ENCODE measurements around the gene S100G. TPM values are rescaled to one million over a fixed set of nuclear protein-coding genes. Genes with fewer than 3 reads are reported as not detected.

S100G gene
- total RNA-seq, 4 donors from 2014 or later: not detected

GRCh38 chrX:16700734-16701133 is 50.8 kb downstream of the S100G start:
- no peak for DNase-seq
- Histone ChIP-seq H3K27me3 (no peaks in the 10 kb centered on the region), H3K36me3 (no peaks in the 10 kb centered on the region), H3K4me3 (no peak overlapping the region), H3K4me1 (no peaks in the 10 kb centered on the region), H3K9me3 (no peaks in the 10 kb centered on the region), H3K27ac (no peak overlapping the region)
- no peak for TF ChIP-seq POLR2A (IDR thresholded peaks at IDR 0.05)
- TF ChIP-seq, protein P1, sequence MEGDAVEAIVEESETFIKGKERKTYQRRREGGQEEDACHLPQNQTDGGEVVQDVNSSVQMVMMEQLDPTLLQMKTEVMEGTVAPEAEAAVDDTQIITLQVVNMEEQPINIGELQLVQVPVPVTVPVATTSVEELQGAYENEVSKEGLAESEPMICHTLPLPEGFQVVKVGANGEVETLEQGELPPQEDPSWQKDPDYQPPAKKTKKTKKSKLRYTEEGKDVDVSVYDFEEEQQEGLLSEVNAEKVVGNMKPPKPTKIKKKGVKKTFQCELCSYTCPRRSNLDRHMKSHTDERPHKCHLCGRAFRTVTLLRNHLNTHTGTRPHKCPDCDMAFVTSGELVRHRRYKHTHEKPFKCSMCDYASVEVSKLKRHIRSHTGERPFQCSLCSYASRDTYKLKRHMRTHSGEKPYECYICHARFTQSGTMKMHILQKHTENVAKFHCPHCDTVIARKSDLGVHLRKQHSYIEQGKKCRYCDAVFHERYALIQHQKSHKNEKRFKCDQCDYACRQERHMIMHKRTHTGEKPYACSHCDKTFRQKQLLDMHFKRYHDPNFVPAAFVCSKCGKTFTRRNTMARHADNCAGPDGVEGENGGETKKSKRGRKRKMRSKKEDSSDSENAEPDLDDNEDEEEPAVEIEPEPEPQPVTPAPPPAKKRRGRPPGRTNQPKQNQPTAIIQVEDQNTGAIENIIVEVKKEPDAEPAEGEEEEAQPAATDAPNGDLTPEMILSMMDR (IDR thresholded peaks at IDR 0.05): no peak

DNA sequence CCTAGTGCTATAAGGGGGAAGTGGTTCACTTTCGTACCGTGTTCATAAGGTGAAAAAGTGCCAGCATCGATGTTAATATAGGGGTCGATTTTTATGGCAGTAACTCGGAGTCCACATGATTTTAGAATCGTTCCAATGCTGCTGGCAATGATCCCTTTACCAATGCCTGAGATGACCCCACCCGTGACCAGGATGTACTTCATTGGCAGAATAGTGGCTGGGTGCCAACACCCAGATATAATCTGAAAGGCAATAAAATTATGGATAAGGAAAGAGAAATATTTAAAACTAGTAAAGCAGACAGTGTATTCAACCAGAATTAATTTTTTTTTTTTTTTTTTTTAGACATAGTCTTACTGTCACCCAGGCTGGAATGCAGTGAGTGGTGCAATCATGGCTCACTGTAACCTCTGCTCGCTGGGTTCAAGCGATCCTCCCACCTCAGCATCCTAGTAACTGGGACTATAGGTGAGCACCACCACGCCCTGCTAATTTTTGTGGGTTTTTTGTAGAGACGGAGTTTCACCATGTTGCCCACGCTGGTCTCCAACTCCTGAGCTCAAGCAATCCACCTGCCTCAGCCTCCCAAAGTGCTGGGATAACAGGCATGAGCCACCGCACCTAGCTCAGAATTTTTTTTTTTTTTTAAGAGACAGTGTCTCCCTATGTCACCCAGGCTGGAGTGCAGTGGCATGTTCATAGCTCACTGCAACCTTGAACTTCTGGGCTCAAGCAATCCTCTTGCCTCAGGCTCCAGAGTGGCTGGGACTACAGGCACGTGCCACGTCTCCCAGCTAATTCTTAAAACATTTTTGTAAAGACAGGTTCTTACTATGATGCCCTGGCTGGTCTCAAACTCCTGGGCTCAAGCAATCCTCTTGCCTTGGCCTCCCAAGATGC is 53.0 kb downstream of the S100G start:
- H3K27me3 ChIP-seq: no peaks in the 10 kb centered on the region
- peak in 1 of 3 donors; percentile 52 for DNase-seq
- no peak overlapping the region for H3K27ac ChIP-seq

More for the DNA sequence above, 53.0 kb downstream of the S100G start:
- H3K36me3 ChIP-seq: no peaks in the 10 kb centered on the region
- TF ChIP-seq POLR2A (IDR thresholded peaks at IDR 0.05): no peak
- TF ChIP-seq, protein P1 (IDR thresholded peaks at IDR 0.05): no peak
- no peak overlapping the region for H3K4me3 ChIP-seq
- no peaks in the 10 kb centered on the region for H3K4me1 ChIP-seq
- H3K9me3 ChIP-seq: no peaks in the 10 kb centered on the region

Small RNA genes lying within 50 kb of the gene (small RNA-seq; reads per million reads assigned to genes)
- 0 reads per million in 2 donors for gene MIR548AM

Other genes starting within 250 kb of the S100G start
- 10 to 100 TPM; 16.5 to 35.1 (median 23.9) TPM for gene CTPS2, start 62.5 kb downstream of the S100G start, total RNA-seq
- 10 to 100 TPM; 19.8 to 43.4 (median 34.8) TPM for gene SYAP1, start 69.5 kb downstream of the S100G start, total RNA-seq
- 10 to 100 TPM in 3 of 4 donors, 1 to 10 TPM in 1; 8.9 to 20.6 (median 14.7) TPM for gene TXLNG, start 136.3 kb downstream of the S100G start, total RNA-seq
- 100 to 1,000 TPM in 1 of 4 donors, 10 to 100 TPM in 3; 40.7 to 117 (median 47.8) TPM for gene RBBP7, start 220.2 kb downstream of the S100G start, total RNA-seq

Measured in Peyer's patch (tissue), 4 donors.